ENCODE results near the gene TMEM132C.

The TMEM132C gene

GRCh38 chr12:128755566-128755965 lies 488.6 kb downstream of the TMEM132C start:
- FAIRE-seq (no peak), DNase-seq (ENCODE audit: low spot score) (peak; percentile 3)

All from RCC 7860 (cell line).